HEK293T (cell line): ENCODE results near the gene TSC22D3.

Experiments
- CTCF ChIA-PET: fragments of 350-600 bp; formaldehyde crosslinking; extraction: SDS; loops from one replicate; lab custom pipeline; 2021; ENCODE audit warnings: antibody characterized with exemption, inconsistent platforms; lab: Yijun Ruan, JAX
- POLR2A ChIA-PET: fragments of 350-600 bp; formaldehyde crosslinking; extraction: SDS; loops from one replicate; lab custom pipeline; 2020; ENCODE audit warnings: antibody characterized with exemption, inconsistent platforms; lab: Yijun Ruan, JAX
- DNase-seq: peaks from one replicate; pipeline ENCODE4 v3.0.0; 2012; ENCODE audit warnings: mixed read lengths; ENCODE audit errors: extremely low spot score
- ARNT ChIP-seq: fragments of 450-650 bp; IDR thresholded peaks from 2 replicates; pipeline ENCODE4 v1.6.1; 2017; ENCODE audit warnings: mild to moderate bottlenecking
- BHLHE40 ChIP-seq: fragments of 450-650 bp; IDR thresholded peaks from 2 replicates; pipeline ENCODE4 v1.6.1; 2016; ENCODE audit warnings: mild to moderate bottlenecking, moderate library complexity, borderline replicate concordance
- CTBP1 ChIP-seq: fragments of 450-650 bp; IDR thresholded peaks from 2 replicates; pipeline ENCODE4 v1.6.1; 2016; ENCODE audit warnings: borderline replicate concordance
- ELF4 ChIP-seq: fragments of 450-650 bp; IDR thresholded peaks from 2 replicates; pipeline ENCODE4 v1.6.1; 2017; ENCODE audit warnings: antibody characterized with exemption
- FOXA1 ChIP-seq: fragments of 450-650 bp; IDR thresholded peaks from 2 replicates; pipeline ENCODE4 v1.6.1; 2016; ENCODE audit warnings: mild to moderate bottlenecking
- FOXK2 ChIP-seq: fragments of 450-650 bp; IDR thresholded peaks from 2 replicates; pipeline ENCODE4 v1.6.1; 2016; ENCODE audit warnings: mild to moderate bottlenecking
- FOXM1 ChIP-seq: fragments of 450-650 bp; IDR thresholded peaks from 2 replicates; pipeline ENCODE4 v1.6.1; 2017; ENCODE audit warnings: mild to moderate bottlenecking, borderline replicate concordance
- HDGF ChIP-seq: fragments of 450-650 bp; IDR thresholded peaks from 2 replicates; pipeline ENCODE4 v1.6.1; 2017; ENCODE audit warnings: antibody characterized with exemption, borderline replicate concordance
- L3MBTL2 ChIP-seq: fragments of 450-650 bp; conservative IDR thresholded peaks from 2 replicates; pipeline ENCODE4 v1.6.1; 2016; ENCODE audit warnings: mild to moderate bottlenecking
- LEF1 ChIP-seq: fragments of 450-650 bp; IDR thresholded peaks from 2 replicates; pipeline ENCODE4 v1.6.1; 2017; ENCODE audit warnings: mild to moderate bottlenecking, borderline replicate concordance
- NFRKB ChIP-seq: fragments of 450-650 bp; IDR thresholded peaks from 2 replicates; pipeline ENCODE4 v1.6.1; 2016; ENCODE audit warnings: mild to moderate bottlenecking, moderate library complexity
- SP1 ChIP-seq: fragments of 450-650 bp; IDR thresholded peaks from 2 replicates; pipeline ENCODE4 v1.6.1; 2017
- SUZ12 ChIP-seq: fragments of 450-650 bp; IDR thresholded peaks from 2 replicates; pipeline ENCODE4 v1.6.1; 2016; ENCODE audit warnings: mild to moderate bottlenecking
- TARDBP ChIP-seq: fragments of 450-650 bp; IDR thresholded peaks from 2 replicates; pipeline ENCODE4 v1.6.1; 2016
- ZNF384 ChIP-seq: fragments of 450-650 bp; IDR thresholded peaks from 2 replicates; pipeline ENCODE4 v1.6.1; 2016
- TF ChIP-seq, protein P1 (sequence below): fragments of 450-650 bp; IDR thresholded peaks from 2 replicates; pipeline ENCODE4 v1.6.1; 2016

TSC22D3 gene

DNA sequence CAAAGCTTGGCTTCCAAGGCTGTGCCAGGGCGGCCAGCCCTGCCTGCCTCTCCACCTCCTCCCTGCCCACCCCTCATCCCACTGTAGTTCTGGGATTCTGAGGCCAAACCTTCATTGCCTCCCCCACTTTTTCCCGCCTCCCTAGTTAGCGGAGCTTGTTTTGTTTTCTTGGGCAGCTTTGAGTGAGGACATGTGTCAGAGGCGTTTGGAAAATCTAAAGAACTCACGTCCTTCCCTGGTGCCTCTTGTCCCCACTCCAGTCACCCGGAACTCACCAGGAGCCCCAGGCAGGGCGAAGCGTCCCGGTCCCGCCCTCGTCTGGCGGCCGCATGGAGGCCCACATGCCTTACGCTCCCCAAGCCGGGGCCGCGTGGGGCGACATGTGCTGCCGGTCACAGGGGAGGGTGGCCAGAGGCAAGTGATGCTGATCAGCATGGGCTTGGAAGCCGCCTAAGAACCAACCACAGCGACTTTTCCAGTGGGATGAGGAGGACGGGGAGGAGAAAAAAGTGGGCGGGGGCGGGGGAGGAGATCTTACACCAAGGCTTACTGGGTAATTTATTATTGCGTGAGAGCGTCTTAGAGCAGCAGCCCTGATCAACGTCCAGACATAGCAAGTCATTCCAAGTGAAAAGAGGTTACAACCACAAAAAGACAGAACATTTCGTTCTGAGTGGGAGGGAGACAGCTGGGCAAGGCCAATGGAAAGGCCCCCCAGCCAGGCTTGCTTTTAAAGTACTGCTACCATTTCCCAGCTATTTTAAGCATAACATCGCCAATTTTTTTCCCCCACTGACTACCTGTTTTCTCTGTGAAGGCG, 98.8 kb downstream of the TSC22D3 start:
- POLR2A ChIA-PET, result interaction anchor here (0.7 to 23.6 kb wide), 24 partner anchors 8 to 134 kb away, joined by 3 to 724 read pairs (median 5); partner anchors contain the start of genes NCBP2L, PRPS1 and TSC22D3

DNA sequence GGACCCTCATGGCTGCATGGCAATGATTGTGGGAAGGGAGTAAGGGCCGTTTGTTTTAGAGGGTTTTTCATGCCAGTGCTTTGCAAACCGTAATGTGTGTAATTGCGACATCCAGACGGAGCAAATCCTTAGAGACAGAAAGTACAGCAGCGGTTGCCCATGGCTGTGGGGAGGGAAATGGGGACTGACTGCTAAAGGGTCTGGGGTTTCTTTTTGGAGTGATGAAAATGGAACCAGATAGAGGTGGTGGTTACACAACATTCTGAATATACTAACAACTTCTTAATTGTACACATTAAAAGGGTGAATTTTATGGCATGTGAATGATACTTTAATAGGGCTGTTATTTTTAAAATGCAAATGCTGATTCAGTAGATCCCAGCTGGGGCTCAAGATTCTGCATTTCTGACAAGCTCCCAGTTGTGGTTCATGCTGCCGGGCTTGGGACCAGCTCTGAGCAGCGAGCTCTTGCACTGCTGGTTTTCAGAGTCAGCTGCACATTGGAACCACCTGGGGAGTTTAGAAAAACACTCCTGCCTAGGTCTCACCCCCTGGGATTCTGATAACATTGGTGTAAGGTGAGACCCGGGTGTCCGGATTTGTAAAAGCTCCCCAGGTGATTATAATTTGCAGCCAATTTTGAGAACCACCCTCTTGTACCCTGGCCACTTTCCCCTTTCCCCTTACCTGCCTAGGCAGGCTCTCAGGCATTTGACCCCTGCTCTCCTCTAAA, 99.6 kb downstream of the TSC22D3 start:
- POLR2A ChIA-PET, result interaction anchor here (0.7 to 23.6 kb wide), 22 partner anchors 7 to 134 kb away, joined by 3 to 724 read pairs (median 6); partner anchors contain the start of genes NCBP2L, PRPS1 and TSC22D3
- TF ChIP-seq BHLHE40 (no peak), CTBP1 (peak; percentile 4; the same call in 1 of the 2 replicates)
- CTCF ChIA-PET, result interaction anchor here (1.0 to 7.5 kb wide), 3 partner anchors 42 to 100 kb away, joined by 4 to 86 read pairs (median 83); partner anchors contain the start of genes NCBP2L and TSC22D3

More for the DNA sequence above, 98.8 kb downstream of the TSC22D3 start:
- CTCF ChIA-PET, result interaction anchor here (0.8 to 7.5 kb wide), 5 partner anchors 14 to 99 kb away, joined by 3 to 86 read pairs (median 4); partner anchors contain the start of genes NCBP2L and TSC22D3
- DNase-seq, result peak; percentile 84
- TF ChIP-seq ARNT, result peak; percentile 92
- no peak for TF ChIP-seq FOXK2
- no peak; the same call in 1 of the 2 replicates for TF ChIP-seq FOXM1
- TF ChIP-seq, protein P1, sequence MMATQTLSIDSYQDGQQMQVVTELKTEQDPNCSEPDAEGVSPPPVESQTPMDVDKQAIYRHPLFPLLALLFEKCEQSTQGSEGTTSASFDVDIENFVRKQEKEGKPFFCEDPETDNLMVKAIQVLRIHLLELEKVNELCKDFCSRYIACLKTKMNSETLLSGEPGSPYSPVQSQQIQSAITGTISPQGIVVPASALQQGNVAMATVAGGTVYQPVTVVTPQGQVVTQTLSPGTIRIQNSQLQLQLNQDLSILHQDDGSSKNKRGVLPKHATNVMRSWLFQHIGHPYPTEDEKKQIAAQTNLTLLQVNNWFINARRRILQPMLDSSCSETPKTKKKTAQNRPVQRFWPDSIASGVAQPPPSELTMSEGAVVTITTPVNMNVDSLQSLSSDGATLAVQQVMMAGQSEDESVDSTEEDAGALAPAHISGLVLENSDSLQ, result peak; percentile 85
- TF ChIP-seq L3MBTL2, result peak; percentile 99
- TF ChIP-seq CTBP1, result peak; percentile 85

DNA sequence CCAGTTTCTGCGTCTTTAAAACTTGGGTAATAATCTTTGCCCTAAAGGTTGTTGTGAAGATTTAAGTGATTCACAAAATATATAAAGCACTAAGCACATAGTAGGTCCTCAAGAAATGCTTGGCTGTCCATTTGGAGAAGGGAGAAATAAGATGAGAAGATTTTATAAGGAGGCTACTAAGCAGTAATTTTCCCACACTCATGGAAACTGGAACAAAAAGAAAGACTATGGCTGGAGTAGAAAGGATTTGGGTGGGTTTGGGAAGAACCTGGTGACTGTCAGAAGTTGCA, 100.3 kb downstream of the TSC22D3 start:
- ChIA-PET CTCF (interaction anchor here (1.1 to 7.5 kb wide), 4 partner anchors 16 to 101 kb away, joined by 3 to 86 read pairs (median 43); partner anchors contain the start of genes NCBP2L and TSC22D3), POLR2A (interaction anchor here (0.7 to 23.6 kb wide), 10 partner anchors 8 to 100 kb away, joined by 3 to 724 read pairs (median 13); partner anchors contain the start of genes NCBP2L and TSC22D3)
- TF ChIP-seq LEF1 (no peak), NFRKB (no peak), SP1 (no peak)
- no peak for DNase-seq

More for the DNA sequence above, 99.6 kb downstream of the TSC22D3 start:
- DNase-seq, result no peak

DNA sequence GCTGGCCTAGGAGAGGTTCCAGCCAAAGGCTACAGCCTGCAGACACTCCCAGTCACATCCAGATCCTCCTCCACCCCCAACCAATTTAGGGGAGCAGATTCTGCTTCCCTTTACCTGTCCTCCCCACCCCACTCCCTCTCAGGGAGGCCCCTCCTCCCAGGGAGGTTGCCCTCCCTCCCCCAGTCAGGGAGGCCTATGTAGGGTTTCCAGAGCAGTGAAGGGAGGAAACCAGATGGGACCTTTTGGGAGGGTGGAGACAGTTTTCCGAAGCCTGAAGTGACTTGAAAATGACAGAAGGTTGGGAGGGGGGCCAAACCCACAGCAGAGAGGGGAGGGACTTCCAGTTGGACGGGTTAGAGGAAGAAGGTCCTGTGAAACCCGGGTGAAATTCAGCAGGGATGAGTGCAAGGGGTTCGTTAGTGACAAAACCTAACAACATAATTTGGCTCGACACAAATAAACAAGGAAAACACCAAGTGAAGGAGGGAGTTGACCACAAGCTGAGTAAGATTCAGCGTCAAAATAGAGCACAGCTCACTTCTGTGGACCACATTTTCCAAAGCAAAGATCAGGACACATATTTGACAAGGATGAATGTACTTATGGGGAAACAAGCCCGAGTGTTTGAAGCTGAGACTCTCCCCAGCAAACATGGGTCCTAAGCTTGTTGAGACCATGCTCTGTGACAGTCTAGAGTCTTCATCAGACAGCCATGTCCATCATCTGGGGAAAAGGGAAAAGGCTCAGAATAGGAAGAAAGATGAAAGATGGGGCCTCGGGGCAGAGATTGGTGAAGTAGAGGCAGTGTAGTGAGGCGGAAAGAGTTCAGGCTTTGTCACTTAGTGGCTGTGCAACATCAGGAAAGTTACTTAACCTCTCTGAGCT, 100.9 kb downstream of the TSC22D3 start:
- ChIA-PET POLR2A (interaction anchor here (0.7 to 23.6 kb wide), 13 partner anchors 9 to 101 kb away, joined by 3 to 724 read pairs (median 10); partner anchors contain the start of genes NCBP2L and TSC22D3), CTCF (interaction anchor here (1.1 to 7.5 kb wide), 6 partner anchors 15 to 102 kb away, joined by 3 to 86 read pairs (median 10); partner anchors contain the start of genes NCBP2L and TSC22D3)
- DNase-seq, result no peak
- TF ChIP-seq NFRKB (no peak), TARDBP (no peak), ZNF384 (no peak), SUZ12 (no peak), FOXK2 (no peak), CTBP1 (peak; percentile 48; the same call in 1 of the 2 replicates), FOXM1 (no peak)
- TF ChIP-seq, protein P1, result peak; percentile 55; the same call in 1 of the 2 replicates

DNA sequence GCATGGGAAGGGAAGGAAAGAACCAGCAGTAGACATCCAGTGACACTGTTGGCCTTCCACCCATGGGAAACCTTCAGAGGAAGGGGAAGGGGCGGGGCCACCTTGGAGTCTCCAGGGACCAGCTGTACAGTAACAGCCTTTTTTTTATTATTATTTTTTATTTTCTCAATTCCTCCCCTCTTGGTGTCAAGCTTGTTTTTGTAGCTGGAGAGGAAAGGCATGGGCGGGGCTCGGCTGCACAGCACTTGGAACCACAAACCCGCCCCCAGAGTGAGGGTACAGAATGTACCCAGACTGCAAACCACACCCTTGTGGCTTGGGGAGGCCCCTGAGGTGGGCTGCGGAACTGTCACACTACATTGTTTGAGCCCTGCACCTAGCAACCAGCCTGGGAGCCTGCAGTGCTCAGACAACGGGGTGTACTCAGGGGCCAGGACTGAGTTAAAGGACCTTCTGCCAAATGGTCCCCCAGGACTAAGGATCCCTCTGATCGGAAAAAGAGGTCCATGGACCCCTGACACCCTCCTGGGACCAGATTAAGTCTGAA, 101.6 kb downstream of the TSC22D3 start:
- CTCF ChIA-PET, result interaction anchor here (0.6 to 7.5 kb wide), 12 partner anchors 8 to 102 kb away, joined by 3 to 86 read pairs (median 7); partner anchors contain the start of genes NCBP2L and TSC22D3
- DNase-seq, result no peak
- POLR2A ChIA-PET, result interaction anchor here (1.0 to 23.6 kb wide), 15 partner anchors 9 to 102 kb away, joined by 3 to 724 read pairs (median 7); partner anchors contain the start of genes NCBP2L and TSC22D3
- no peak for TF ChIP-seq HDGF
- no peak for TF ChIP-seq BHLHE40
- no peak for TF ChIP-seq ARNT
- no peak for TF ChIP-seq NFRKB
- no peak for TF ChIP-seq CTBP1
- TF ChIP-seq FOXM1, result no peak
- no peak for TF ChIP-seq ZNF384
- no peak for TF ChIP-seq L3MBTL2
- TF ChIP-seq, protein P1, result no peak
- no peak for TF ChIP-seq ELF4
- TF ChIP-seq FOXK2, result no peak
- no peak for TF ChIP-seq TARDBP
- TF ChIP-seq LEF1, result no peak
- TF ChIP-seq SP1, result no peak
- TF ChIP-seq FOXA1, result no peak
- TF ChIP-seq SUZ12, result no peak
